HG03095 (cell line): ENCODE data around the gene OXLD1.

Source experiments
- ATAC-seq: cut with Tn5 transposase; IDR thresholded peaks from one replicate; pipeline ENCODE4 v1.9.1; 2021; ENCODE audit warnings: moderate library complexity; ENCODE audit not compliant: unreplicated experiment

OXLD1 gene

GRCh38 chr17:81666342-81667191 is at the start of gene OXLD1, which contains the start of gene CCDC137:
TSS of gene OXLD1 (minus strand) at chr17:81666605. CDS start at chr17:81666577, 28 bp downstream.
TSS of gene CCDC137 (plus strand) at chr17:81666737. CDS start at chr17:81666767, 30 bp downstream.
- ATAC-seq, result peak; percentile 88

GRCh38 chr17:81715107-81715871 is 48.9 kb upstream of the OXLD1 start:
- ATAC-seq, result no peak

- no peak for ATAC-seq
These were observed 48.2 kb upstream of the OXLD1 start for GRCh38 chr17:81714412-81715106.

DNA sequence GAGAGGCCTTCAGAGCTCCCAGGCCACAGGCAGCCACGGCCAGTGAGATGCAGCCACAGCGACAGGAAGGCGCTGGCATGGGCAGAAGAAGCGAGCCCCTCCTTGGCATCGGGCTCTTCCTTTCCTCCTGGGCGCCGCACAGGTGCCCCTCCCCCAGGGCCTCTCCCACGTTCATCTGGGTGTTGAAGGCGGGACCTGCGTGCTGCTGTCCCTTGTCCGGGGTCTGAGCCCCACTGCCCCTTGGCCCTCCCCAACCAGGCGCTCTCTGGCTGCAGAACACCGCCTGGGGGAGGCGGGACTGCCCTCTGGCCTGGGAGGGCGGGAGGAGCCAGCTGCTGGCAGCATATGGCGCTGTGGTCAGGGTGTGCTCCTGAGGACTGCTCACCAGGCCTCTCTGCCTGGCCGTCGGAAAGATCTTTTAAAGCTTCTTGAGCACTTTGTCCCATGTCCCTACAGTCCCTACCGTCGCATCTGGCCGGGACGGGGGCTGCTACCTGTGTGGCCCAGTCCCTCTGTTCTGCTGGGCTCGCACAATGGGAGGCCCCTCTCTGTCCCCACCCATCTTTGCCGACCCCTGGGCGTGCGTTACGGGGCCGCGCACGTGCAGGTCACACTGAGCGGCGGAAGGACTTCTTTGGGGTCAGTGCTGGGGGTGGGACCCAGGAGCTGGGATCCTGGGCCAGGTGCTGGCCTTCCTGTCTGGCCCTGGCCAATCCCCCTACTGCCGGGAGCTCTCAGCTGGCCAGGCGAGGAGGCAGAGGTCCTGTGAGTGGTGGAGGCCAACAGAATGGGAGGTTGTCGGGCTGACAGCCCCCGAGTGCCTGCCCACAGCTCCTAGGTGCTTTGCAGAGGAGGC is 47.4 kb upstream of the OXLD1 start:
- ATAC-seq, result no peak

DNA sequence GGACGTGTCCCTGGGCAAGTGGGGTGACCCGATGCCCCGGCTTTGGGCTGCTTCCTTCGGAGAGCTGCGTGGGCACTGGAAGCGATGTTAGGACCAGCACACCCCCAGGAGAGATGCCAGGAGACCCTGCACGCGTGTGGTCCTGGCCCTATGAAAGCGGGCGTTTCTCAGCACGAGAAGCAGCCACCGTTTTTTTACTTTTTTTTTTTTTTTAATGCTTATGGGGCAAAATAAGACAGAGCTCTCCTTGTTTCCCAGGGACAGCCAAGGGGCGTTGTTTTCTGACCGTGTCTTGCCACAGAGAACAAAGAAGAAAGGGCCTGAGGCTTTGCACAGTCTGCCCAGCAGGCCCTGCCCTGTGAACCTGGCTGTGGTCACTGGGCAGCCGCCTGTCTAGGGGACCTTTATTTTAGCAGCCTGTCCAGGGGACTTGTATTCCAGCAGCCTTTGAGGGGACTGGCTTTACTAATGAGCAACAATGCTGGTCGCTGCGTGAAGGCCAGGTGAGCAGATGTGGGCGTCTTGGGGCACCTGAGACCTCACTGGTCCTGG is 46.7 kb upstream of the OXLD1 start:
- ATAC-seq, result no peak

- ATAC-seq, result no peak
These were observed 46.1 kb upstream of the OXLD1 start for GRCh38 chr17:81712468-81713003.

DNA sequence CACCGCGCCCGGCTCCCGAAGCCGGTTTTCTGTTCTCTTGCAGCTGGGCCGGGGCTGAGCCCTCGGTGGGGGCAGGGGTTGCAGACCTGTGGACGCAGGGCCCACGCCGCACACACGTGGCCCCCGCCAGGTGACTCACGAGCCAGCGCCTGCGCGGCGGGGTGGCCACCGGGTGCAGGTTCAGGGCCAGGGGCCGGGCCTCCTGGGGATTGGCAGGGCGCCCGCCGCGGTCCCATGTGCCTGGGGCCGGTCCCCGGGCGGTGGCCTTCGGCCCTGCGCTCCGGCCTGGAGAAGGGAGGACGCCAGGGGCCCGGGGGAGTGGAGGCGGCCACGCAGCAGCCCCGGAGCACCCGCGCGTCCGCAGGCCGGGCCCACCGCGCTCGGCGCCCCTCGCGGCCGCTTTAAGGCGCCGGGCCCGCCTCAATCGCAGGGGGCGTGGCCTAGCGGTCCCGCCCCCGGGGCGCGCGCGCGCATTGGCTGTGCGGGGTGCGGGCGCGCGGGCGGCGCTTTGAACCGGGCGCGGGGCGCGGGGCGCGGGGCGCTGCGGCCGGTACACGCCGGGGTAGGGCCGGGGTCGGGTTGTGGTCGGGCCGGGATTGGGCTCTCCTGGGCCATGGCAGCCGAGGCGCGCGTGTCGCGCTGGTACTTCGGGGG is 45.5 kb upstream of the OXLD1 start, which contains the start of gene SLC25A10:
SLC25A10 (plus strand) TSS at position 471 of the 654 bp plus-strand sequence; CDS start at position 614, 143 bp downstream.
- no peak for ATAC-seq

DNA sequence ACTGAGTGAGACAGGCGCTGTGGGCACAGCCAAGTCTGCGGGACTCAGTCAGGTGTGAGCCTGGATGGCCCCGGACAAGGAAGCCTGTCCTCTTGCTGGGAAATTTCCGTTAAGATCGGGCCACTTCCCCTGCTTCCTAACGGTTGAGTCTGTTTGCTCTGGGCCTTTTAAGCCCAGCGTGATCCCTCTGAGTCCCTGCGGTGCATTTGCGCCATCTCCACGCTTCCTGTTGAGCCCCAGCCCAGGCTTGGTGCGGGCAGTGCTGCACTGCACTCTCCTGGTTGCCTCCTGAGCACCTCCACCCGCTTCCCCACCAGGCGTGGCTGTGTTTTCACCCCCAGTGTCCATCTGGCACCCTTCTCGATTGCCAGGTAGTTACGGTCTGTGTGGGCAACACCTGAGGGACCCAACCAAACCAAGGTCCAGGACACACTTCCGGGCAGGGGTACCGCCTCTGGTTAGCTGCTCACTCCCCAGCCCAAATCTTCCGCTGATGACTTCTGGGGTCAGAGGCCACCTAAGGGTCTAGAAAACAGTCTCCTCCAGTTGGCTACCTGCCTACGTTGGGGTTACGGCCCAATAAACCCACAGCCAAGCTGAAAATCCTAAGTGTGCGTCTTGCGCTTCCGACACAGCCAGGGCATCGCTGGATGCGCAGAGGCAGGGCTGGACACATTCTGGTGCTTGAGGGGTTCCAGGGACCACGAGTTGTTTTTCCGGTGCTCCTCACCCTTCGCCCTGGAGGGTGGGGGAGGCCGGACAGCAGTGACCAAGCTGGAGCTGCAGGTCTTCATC is 44.3 kb upstream of the OXLD1 start:
- no peak for ATAC-seq

- no peak for ATAC-seq
These were observed 42.4 kb upstream of the OXLD1 start for GRCh38 chr17:81708739-81709185.

DNA sequence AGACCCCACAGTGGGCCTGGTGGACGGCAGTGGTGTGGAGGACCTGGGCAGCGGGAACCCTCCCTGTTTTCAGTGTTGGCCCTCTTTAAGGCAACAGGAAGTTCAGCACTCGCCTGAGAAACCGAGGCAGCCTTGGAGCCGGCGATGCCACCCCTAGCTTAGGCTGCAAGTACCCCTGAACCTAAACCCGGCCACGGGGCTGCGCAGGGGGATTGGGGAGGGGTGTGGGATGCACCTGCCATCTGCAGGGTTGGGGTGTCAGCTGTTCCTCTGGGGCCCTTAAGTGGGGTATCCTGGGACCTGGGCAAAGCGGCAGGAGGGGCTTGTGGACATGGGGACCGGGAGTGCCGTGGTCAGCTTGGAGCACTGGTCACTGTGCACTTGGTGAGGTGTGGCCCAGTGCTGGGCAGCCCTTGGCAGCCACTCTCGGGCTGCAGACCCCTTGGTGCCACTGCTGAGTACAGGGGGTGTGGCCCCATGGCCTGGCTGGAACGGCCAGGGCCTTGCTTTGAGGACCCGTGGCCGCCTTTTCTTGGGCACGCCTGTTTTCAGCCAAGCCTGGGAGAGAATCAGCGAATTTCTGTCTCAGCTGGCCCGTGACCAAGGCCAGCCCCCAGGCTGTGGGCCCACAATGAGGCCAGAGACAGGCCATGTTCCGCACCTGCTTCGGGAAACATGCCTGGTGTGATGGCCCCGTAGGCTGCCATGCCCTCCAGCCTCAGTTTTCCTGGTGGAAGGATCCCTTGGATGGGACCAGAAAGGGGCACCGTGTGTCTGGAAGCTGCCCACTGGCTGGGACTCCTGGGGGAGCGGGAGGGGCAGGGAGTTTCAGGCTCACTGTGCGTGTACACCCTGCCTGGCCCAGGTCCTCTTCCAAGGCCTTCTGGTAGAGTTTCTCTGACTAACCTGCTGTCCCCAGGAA is 41.6 kb upstream of the OXLD1 start:
- ATAC-seq, result no peak

DNA sequence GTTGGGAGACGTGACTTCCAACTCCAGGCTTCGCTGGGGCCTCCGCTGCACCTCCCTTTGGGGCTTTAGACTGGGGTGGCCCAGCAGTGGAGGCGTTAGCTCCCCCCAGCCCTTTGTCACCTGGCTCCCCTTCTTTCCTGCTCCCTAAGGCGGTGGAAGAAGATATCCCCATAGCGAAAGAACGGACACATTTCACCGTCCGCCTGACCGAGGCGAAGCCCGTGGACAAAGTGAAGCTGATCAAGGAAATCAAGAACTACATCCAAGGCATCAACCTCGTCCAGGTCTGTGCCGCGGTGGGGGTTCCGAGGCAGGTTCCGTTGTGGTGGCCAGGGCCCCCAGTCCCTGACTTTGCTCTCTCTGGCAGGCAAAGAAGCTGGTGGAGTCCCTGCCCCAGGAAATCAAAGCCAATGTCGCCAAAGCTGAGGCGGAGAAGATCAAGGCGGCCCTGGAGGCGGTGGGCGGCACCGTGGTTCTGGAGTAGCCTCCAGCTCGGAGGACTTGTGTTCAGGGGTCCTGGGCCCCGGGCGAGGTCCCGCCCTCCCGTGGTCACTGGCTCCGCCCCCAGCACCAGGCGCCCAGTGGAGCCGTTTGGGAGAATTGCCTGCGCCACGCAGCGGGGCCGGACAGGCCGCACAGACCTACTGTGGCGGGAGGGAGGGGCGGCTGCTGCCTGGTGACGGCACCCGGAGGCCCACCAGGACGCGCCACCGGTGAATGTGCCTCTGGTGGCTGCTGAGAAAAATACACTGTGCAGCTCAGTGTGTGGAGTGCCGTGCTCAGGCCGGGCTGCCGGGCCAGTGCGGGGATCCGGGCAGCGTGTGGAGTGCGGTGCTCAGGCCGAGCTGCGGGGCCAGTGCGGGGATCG is 40.6 kb upstream of the OXLD1 start:
- no peak for ATAC-seq

DNA sequence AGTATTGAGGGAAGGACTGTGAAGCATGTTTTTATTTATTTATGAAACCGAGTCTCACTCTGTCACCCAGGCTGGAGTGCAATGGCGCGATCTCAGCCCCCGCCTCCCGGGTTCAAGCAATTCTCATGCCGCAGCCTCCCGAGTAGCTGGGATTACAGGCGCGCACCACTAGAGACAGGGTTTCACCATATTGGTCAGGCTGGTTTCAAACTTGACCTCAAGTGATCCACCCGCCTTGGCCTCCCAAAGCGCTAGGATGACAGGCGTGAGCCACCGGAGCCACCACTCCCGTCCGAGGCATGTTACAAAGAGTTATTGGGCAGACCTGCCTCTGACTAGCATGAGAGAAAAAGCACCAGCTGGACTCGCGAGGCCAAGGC is 39.8 kb upstream of the OXLD1 start:
- ATAC-seq, result no peak

- ATAC-seq, result no peak
These were observed 39.3 kb upstream of the OXLD1 start for GRCh38 chr17:81705518-81706231.

DNA sequence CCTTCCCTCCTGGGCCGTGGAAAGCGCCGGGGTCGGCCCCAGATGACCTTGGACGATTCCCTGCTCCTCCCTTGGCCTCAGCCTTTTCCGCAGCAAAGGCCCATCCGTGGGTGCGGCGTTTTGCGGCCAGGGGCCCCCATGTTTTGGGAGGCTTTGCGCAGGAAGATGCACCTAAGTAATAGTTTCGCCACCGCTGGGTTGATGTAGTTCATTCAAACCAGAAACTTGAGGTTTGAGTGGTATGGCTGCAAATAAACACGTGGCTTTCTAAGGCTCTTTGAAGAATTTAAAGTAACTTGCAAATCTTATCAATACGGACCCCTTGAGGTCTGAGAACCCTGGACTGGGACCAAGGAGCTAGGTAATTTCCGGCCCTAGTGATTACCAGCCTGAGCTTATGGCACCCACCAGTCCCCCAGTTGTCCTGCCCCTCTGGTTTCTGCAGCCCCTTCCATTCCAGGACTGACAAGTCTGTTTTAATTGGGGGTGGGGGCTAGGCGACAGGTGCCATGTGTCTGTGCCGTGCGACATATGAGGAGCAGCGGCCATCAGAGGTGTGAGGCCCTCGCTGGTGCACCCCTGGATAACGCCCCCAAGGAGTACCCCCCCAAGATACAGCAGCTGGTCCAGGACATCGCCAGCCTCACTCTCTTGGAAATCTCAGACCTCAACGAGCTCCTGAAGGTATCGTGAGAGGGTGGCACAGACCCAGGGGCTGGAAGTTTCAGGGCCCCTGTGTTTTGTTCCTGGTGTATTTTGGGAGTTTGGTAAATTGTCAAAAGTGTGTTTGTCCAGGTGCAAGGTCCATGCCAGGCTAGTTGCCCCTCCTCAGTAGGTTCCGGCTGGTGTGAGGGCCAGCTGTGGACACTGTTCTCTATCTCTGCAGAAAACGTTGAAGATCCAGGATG is 37.6 kb upstream of the OXLD1 start:
- no peak for ATAC-seq
